Activated T-cell treated with anti-CD3 and anti-CD28 coated beads, Interleukin-2, amount 50 U/mL, for 48 hours (primary cell): ENCODE data around the gene ARHGAP28.
"Not testable (repeated sequence)": the region's sequence is repeated elsewhere in the genome, so short reads cannot be mapped to it uniquely, and the experiment has no call there.

ENCODE experiments used
- DNase-seq, 2 experiments: peaks; one replicate each; pipeline ENCODE4 v3.0.0-alpha.2; 2020

Gene ARHGAP28

DNA sequence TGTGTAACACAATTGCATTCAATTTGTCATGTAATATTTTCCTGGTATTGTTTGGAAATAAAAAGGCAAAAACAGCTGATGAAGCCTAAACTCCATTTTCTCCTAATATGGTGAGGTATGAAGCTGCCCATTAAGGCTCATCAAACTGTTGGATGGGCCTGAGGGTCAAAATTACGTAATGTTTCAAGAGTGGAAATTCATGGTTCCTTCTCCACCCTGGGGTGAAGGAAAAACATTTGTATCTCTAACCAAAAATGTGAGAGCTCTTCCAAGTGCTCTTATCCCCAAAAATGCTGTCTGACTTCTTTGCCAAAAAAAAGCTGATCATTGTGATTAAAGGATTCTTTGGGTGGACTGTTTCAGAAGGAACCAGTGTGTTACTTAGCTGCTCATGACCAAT lies 91.8 kb downstream of the ARHGAP28 start:
- DNase-seq = no peak

GRCh38 chr18:6827161-6827560 lies 97.6 kb downstream of the ARHGAP28 start:
- DNase-seq = not testable (repeated sequence)

GRCh38 chr18:6827566-6827965 lies 98.0 kb downstream of the ARHGAP28 start:
- not testable (repeated sequence) for DNase-seq

DNA sequence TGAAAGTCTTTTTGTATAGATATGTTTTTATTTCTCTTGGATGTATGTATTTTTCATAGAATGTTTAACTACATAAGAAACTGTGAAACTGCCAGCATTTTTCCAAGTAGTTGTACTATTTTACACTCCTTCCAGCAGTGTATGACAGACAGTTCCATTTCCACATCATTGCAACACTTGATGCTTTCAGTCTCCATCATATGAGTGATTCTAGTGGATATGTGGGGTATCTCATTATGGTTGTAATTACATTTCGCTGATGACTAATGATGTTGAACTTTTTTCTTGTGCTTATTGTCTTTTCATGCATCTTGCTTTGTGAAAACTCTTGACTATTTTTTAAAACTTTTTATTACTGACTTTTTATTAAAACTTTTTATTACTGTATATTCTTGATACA lies 101.4 kb downstream of the ARHGAP28 start:
- no peak for DNase-seq

GRCh38 chr18:6835345-6835744 lies 105.8 kb downstream of the ARHGAP28 start:
- DNase-seq = no peak

DNA sequence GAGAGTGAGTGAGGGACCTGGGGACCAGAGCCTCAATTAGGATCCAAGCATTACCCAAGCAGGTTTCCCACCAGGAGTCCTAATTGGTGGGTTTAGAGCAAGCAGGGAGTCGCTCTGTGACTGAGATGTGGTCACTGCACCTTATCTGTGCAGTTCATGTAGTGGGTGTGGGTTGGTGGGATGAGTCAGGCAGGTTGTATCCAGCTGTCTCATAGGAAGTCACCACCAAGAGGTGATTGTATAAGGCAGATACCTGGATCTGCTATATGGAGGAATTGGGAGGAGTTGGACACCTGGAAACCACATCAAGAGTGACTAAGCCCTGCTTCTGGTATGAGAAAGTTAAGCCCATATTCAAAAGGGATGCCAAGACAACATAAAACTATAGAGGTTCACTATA lies 106.8 kb downstream of the ARHGAP28 start:
- no peak for DNase-seq

DNA sequence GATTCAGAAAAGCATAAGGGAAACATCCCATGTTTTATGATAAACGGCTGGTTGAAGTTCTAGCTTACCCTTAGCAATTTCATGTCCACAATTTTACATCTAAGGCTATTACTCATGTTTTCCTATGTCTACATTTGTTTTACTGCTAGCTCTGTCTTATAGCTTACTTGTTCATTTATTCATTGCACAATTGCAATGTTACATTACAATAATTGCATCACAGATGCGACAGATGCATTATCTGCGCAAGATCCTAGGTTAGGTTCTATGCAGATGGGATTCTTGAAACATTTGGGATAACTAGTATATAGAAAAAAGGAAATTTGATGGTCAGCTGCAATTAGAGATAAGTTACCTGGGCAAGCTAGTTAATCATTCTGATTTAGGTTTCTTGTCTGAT lies 108.4 kb downstream of the ARHGAP28 start:
- no peak for DNase-seq

- DNase-seq = no peak
These were observed 112.6 kb downstream of the ARHGAP28 start for GRCh38 chr18:6842081-6842480.

GRCh38 chr18:6843308-6843707 lies 113.8 kb downstream of the ARHGAP28 start:
- no peak for DNase-seq

DNA sequence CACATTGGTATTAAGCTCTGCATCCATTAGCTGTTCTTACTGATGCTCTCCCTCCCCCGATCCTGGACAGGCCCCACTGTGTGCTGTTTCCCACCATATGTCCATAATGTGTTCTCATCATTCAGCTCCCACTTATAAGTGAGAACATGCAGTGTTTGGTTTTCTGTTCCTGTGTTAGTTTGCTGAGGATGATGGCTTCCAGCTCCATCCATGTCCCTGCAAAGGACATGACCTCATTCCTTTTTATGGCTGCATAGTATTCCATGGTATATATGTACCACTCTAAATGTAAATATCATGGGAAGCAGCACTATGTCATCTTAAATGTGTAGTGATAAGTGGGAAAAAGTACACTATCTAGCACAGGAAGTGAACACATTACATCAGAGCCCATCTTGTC lies 116.0 kb downstream of the ARHGAP28 start:
- not testable (repeated sequence) for DNase-seq

DNA sequence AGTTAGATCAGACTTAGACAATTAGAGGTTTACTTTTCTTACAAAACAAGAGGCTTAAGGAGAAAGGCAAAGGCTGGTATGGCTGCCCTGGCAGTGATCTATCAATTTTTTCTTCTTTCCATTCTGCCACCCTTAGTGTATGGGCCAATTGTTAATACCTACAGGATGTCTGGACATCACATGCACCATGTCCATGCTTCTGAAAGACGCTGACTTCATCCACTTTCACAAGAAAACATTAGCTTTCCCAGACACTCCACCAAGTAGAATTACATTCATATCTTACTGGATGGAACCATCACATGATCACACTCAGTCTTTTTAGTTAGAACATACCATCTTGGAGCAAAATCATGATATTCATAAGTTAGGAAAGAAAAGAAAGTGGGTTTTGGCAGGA lies 120.9 kb downstream of the ARHGAP28 start:
- no peak for DNase-seq

GRCh38 chr18:6851480-6851879 lies 122.0 kb downstream of the ARHGAP28 start:
- no peak for DNase-seq

DNA sequence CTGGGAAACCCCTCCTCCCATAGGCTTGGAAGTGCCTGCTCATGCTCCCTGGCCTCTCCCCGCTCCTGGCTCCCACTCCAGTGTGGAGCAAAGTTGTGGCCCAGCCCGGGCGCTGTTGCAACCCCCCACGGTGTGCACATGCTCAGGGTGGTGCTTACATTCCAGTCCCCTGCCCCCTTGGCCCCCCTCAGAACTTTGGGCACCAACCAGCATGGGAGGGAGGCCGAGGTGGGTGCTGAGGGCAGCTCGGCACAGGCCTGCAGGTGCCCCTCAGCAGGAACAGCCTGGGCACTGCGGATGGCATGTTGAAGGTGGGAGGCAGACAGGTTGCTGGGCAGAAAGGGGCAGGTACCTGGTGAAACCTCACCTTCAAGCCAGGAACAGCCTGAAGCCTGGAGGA lies 125.3 kb downstream of the ARHGAP28 start:
- DNase-seq = no peak

GRCh38 chr18:6855767-6856166 lies 126.3 kb downstream of the ARHGAP28 start:
- DNase-seq = no peak

DNA sequence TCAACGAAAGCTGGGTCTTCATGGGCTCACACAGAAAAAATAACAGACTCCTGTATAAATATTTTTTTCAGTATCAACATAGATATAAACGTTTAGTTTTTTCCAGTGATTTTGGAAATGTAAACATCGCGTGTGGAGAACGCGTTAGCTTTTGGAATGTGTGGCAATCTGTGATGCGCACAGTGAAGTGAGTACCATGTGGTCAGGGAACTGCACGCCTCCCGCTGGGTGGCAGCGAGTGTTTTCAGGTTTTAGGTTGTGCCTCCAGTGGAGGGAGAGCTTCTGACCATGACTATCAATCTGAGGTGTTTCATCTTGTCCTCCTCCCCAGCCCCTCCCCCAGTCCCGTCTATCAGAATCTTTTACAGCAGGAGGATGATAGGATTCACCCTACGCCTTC lies 127.8 kb downstream of the ARHGAP28 start:
- DNase-seq = no peak

DNA sequence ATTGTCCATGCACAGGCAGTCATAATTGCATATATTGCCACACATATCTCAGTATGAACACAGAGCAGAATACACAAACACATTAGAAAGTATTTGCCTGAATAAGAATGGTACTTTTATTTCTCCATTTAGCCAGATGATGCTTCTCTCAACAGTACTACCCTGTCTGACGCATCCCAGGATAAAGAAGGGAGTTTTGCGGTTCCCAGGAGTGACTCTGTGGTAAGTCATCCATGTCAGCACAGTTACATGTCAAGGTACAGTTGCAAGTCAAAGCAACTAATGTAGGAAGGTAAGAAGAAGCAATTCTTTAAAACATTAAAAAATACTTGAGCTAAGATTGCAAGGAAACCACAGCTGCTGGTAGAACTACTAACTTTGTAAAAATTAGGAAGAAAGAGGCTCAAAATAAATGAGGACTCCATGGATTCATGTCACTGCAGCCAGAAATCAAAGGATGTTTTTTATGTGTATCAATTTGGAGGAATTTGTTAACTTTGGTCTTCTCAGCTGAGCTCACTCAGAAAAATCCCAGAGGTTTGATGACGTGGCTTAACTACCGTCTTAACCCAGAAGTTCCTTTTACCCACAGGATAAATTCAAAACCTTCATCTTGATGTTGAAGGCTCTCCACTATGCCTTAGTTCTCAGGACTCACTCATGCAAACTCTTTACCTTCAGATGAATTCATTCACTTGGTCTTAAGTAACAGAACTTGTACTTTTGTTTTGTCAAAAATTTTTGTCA lies 130.3 kb downstream of the ARHGAP28 start:
- DNase-seq = no peak

- no peak for DNase-seq
These were observed 131.4 kb downstream of the ARHGAP28 start for GRCh38 chr18:6860804-6861448.

DNA sequence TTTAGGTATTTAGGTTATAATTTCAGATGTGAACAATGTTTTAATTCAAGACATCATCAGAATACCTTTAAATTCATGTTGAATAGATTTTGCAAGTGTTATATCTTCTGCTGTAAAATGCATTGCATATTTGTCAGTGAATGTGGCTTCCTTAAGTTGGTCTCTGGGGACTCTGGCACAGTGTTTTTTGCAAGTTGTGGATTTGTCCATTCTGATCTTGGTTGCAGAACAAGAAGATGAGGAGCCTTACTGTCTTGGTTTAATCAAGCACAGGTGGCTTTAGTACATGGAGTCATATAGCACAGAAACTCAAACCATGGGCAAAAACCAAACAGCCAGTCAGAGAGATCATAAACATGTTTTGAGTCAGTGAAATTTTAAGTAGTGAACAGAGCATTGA lies 135.7 kb downstream of the ARHGAP28 start:
- no peak for DNase-seq

DNA sequence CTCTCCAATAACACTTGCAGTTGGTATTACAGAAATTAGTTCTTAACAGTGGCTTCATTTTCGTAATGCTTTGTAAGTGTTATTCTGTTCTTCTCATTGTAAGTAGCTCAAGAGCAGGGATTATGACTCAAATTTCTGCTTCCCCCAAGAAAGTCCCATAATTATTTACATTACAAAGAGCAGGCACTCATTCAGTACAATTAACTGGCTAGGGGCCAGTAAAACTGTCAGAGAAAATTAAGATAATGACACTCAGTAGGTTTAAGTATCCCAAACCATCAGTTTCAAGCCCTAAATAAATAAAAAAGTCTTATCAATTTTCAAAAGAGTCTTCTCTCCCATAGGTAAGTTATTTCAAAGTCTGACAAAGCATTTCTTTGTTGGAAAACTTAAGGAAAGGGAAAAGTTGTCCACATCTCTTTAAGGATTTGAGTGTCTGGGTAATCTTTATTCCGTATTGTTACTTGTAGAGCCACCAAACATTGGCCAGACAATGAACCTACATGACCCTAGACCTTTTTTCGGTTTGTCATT lies 137.1 kb downstream of the ARHGAP28 start:
- no peak for DNase-seq

GRCh38 chr18:6868033-6868432 lies 138.5 kb downstream of the ARHGAP28 start:
- DNase-seq = no peak

DNA sequence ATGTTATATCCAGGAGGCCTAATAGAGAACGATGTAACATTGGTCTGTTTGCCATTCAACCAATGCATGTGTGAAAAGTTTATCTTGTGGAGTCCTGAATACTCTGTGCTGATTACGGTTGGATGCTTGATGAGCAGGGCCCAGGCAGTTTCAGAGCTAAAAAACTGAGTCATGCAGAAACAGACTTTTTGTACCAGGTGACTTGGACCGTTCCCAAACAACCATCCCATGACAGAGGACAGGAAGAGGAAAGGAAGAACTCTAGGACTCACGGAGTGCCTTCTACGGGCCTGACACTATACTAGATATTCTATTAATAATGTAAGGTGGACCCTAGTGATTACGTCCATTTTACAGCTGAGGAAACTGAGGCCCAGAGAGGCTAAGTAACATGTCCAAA lies 142.1 kb downstream of the ARHGAP28 start:
- DNase-seq = no peak

- no peak for DNase-seq
These were observed 143.7 kb downstream of the ARHGAP28 start for GRCh38 chr18:6873040-6873751.

DNA sequence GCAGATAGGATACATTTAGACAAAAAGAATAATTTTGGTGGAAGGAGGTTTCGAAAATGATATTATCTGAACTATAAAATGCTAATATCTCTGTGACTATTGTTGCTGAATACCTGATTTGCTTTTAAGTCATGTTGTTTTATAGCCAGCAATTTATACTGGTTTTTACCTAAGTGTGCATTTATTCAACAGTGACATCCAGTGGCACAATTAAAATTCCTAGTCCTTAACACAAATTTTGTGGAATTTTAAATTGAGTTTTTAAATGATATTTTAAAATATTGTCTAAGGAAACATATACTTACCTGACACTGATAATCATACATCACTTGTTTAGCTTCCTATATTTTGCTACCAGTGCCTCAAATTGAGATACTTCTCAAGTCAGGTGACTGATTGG lies 144.8 kb downstream of the ARHGAP28 start:
- no peak for DNase-seq

DNA sequence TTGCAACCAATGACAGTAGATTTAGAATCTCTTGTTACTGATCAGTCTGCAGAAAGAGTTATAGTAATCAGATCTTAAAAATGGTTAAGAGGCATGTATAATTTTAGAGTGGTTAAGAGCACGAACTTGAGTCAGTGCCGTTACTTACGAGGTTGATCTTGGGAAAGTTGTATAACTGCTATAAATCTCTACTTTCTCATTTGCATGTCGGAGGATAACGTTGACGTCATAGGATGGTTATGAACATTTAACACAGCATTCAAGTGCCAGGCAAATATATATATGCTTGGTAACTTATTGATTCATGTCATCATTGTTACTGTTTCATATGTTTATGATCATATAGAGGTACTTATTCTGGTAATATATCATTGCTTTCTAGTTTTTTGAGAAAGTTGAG lies 146.2 kb downstream of the ARHGAP28 start:
- no peak for DNase-seq
